HCT116 (cell line): ENCODE measurements around the gene HPCA. TPM values are rescaled to one million over a fixed set of nuclear protein-coding genes. Genes with fewer than 3 reads are reported as not detected.

Experiments
- ATAC-seq: fragments of 200-7000 bp; cut with Tn5 transposase; 2 replicates; pipeline ENCODE4 v1.9.1; 2020; ENCODE audit warnings: mild to moderate bottlenecking, moderate library complexity
- BruUV-seq: library from RNA; stranded (reverse); fragments of 400-500 nt; replicated peaks from 2 replicates; lab custom pipeline; 2021; lab: Mats Ljungman, UMichigan
- CTCF ChIA-PET: fragments of 300-600 bp; sonication (Branson Sonifier 250); formaldehyde crosslinking; loops from one replicate; lab custom pipeline; 2021; ENCODE audit warnings: antibody characterized with exemption; lab: Charles Lee
- POLR2A ChIA-PET: fragments of 300-600, 350-600 bp; sonication (Branson Sonifier 250); formaldehyde crosslinking; loops from one replicate; lab custom pipeline; 2021; ENCODE audit warnings: antibody characterized with exemption; lab: Charles Lee
- RAD21 ChIA-PET, 2 experiments: fragments of 300-600 bp; sonication (Branson Sonifier 250); formaldehyde crosslinking; loops; one replicate each; lab custom pipeline; 2023; ENCODE audit warnings: low total read pairs in 2 of 2; ENCODE audit not compliant: uncharacterized antibody in 2 of 2, unreplicated experiment in 2 of 2, low non-redundant PET in 1 of 2; lab: Charles Lee
- DNase-seq: peaks from one replicate; pipeline ENCODE4 v3.0.0-alpha.2; 2010; ENCODE audit warnings: low read depth, low spot score
- H2AFZ ChIP-seq: fragments of 200-600 bp; shearing (Covaris generic), sonication (generic); 2 replicates; pipeline ENCODE4 v1.6.1; 2017; ENCODE audit warnings: low read depth, mixed run types, mixed read lengths, antibody characterized with exemption, low read length; ENCODE audit not compliant: poor library complexity, severe bottlenecking
- H3K27ac ChIP-seq: 2 replicates; pipeline ENCODE4 v1.5.1; 2012; ENCODE audit warnings: low read depth, low read length
- H3K27me3 ChIP-seq: fragments of 200-600 bp; sonication (generic); 2 replicates; pipeline ENCODE4 v1.6.1; 2016; ENCODE audit warnings: mixed run types, low read length, mixed read lengths; ENCODE audit not compliant: insufficient read depth
- H3K36me3 ChIP-seq, 2 experiments: fragments of 200-500 bp in 1 of 2; fragments of 200-600 bp in 1 of 2; sonication (Bioruptor generic) in 1 of 2; sonication (generic) in 1 of 2; 2 replicates each; pipeline versions ENCODE4 v1.5.1 to v1.6.1; 2014 to 2016; ENCODE audit warnings: low read length in 2 of 2, inconsistent platforms in 1 of 2, mixed read lengths in 1 of 2, mixed run types in 1 of 2; ENCODE audit not compliant: insufficient read depth in 2 of 2, control insufficient read depth in 1 of 2
- H3K4me1 ChIP-seq, 2 experiments: fragments of 200-600 bp in 1 of 2; sonication (generic) in 1 of 2; 2 replicates each; pipeline versions ENCODE4 v1.5.1 to v1.6.1; 2012 to 2017; ENCODE audit warnings: low read length in 2 of 2, inconsistent platforms in 1 of 2, mild to moderate bottlenecking in 1 of 2, mixed read lengths in 1 of 2, mixed run types in 1 of 2, moderate library complexity in 1 of 2; ENCODE audit not compliant: insufficient read depth in 2 of 2, control insufficient read depth in 1 of 2
- H3K4me2 ChIP-seq: fragments of 200-600 bp; sonication (generic); 2 replicates; pipeline ENCODE4 v1.6.1; 2017; ENCODE audit warnings: mixed run types, low read length, mixed read lengths
- H3K4me3 ChIP-seq, 2 experiments: fragments of 200-600 bp in 1 of 2; sonication (generic) in 1 of 2; replicated peaks in 1 of 2; 2 replicates each; pipeline ENCODE4 v1.5.1; 2011 to 2016; ENCODE audit warnings: low read length in 2 of 2, control low read depth in 1 of 2, low read depth in 1 of 2, mild to moderate bottlenecking in 1 of 2, mixed read lengths in 1 of 2, mixed run types in 1 of 2
- H3K79me2 ChIP-seq: fragments of 200-600 bp; sonication (generic); 2 replicates; pipeline ENCODE4 v1.6.1; 2017; ENCODE audit warnings: mild to moderate bottlenecking, mixed run types, low read length, moderate library complexity, mixed read lengths; ENCODE audit not compliant: insufficient read depth
- H3K9ac ChIP-seq: fragments of 200-600 bp; sonication (generic); 2 replicates; pipeline ENCODE4 v1.6.1; 2016; ENCODE audit warnings: low read length, mixed read lengths
- H3K9me2 ChIP-seq: fragments of 200-600 bp; sonication (generic), shearing (Covaris generic); 2 replicates; pipeline ENCODE4 v1.6.1; 2017; ENCODE audit warnings: mixed run types, mild to moderate bottlenecking, moderate library complexity; ENCODE audit not compliant: insufficient read depth
- H3K9me3 ChIP-seq, 2 experiments: fragments of 200-500 bp in 1 of 2; fragments of 200-600 bp in 1 of 2; sonication (Bioruptor generic) in 1 of 2; sonication (generic) in 1 of 2; 2 replicates each; pipeline ENCODE4 v1.6.1; 2014 to 2017; ENCODE audit warnings: low read length in 2 of 2, mixed read lengths in 2 of 2, inconsistent platforms in 1 of 2, low read depth in 1 of 2, mild to moderate bottlenecking in 1 of 2, mixed run types in 1 of 2, moderate library complexity in 1 of 2; ENCODE audit not compliant: control insufficient read depth in 1 of 2, insufficient read depth in 1 of 2
- H4K20me1 ChIP-seq: fragments of 200-600 bp; sonication (generic), shearing (Covaris generic); 2 replicates; pipeline ENCODE4 v1.6.1; 2017; ENCODE audit warnings: mixed run types, mild to moderate bottlenecking, moderate library complexity; ENCODE audit not compliant: insufficient read depth
- CEBPB ChIP-seq: IDR thresholded peaks from 2 replicates; pipeline ENCODE4 v1.6.1; 2012; ENCODE audit warnings: low read depth
- CTCF ChIP-seq, 3 experiments: fragments of 200-600 bp in 1 of 3; sonication (generic) in 1 of 3; IDR thresholded peaks in 2 of 3; conservative IDR thresholded peaks in 1 of 3; 2 replicates each; pipeline ENCODE4 v1.5.1; 2012 to 2017; ENCODE audit warnings: low read depth in 2 of 3, low read length in 2 of 3, antibody characterized with exemption in 1 of 3, borderline replicate concordance in 1 of 3, control low read depth in 1 of 3, mild to moderate bottlenecking in 1 of 3, mixed read lengths in 1 of 3, mixed run types in 1 of 3, moderate library complexity in 1 of 3; ENCODE audit not compliant: insufficient read depth in 1 of 3
- EGR1 ChIP-seq: IDR thresholded peaks from 2 replicates; pipeline ENCODE4 v1.6.1; 2012; ENCODE audit warnings: low read depth
- ELF1 ChIP-seq: IDR thresholded peaks from 2 replicates; pipeline ENCODE4 v1.6.1; 2012; ENCODE audit warnings: low read depth, borderline replicate concordance
- EZH2 ChIP-seq: fragments of 200-600 bp; sonication (generic); IDR thresholded peaks from 2 replicates; pipeline ENCODE4 v1.6.1; 2017; ENCODE audit warnings: antibody characterized with exemption, mixed run types
- EZH2phosphoT487 ChIP-seq: fragments of 200-600 bp; IDR thresholded peaks from 2 replicates; pipeline ENCODE4 v1.6.1; 2018; ENCODE audit warnings: antibody characterized with exemption, borderline replicate concordance
- FOSL1 ChIP-seq: IDR thresholded peaks from 2 replicates; pipeline ENCODE4 v1.6.1; 2012; ENCODE audit warnings: low read depth
- JUND ChIP-seq: IDR thresholded peaks from 2 replicates; pipeline ENCODE4 v1.6.1; 2012
- MAX ChIP-seq: IDR thresholded peaks from 2 replicates; pipeline ENCODE4 v1.6.1; 2012
- POLR2A ChIP-seq: IDR thresholded peaks from 2 replicates; pipeline ENCODE4 v1.7.0; 2011; ENCODE audit warnings: borderline replicate concordance; ENCODE audit not compliant: insufficient read depth, insufficient read length; ENCODE audit errors: extremely low read depth
- POLR2AphosphoS5 ChIP-seq: IDR thresholded peaks from 2 replicates; pipeline ENCODE4 v1.6.1; 2011; ENCODE audit warnings: mild to moderate bottlenecking, low read depth, low read length, moderate library complexity
- RAD21 ChIP-seq: IDR thresholded peaks from 2 replicates; pipeline ENCODE4 v1.6.1; 2012; ENCODE audit warnings: low read depth, mild to moderate bottlenecking
- SIN3A ChIP-seq: IDR thresholded peaks from 2 replicates; pipeline ENCODE4 v1.6.1; 2012; ENCODE audit warnings: low read depth
- SRF ChIP-seq: IDR thresholded peaks from 2 replicates; pipeline ENCODE4 v1.6.1; 2012; ENCODE audit warnings: low read depth
- TCF7L2 ChIP-seq: IDR thresholded peaks from 2 replicates; pipeline ENCODE4 v1.7.0; 2011; ENCODE audit warnings: borderline replicate concordance, inconsistent platforms; ENCODE audit not compliant: insufficient read depth, insufficient read length; ENCODE audit errors: extremely low read depth
- ZFX ChIP-seq: fragments of 450-650 bp; IDR thresholded peaks from 2 replicates; pipeline ENCODE4 v1.6.1; 2017
- ZNF274 ChIP-seq: fragments of 200-500 bp; sonication (Bioruptor generic); IDR thresholded peaks from 2 replicates; pipeline ENCODE4 v1.6.1; 2014; ENCODE audit warnings: mild to moderate bottlenecking, low read depth, low read length, inconsistent platforms
- intact Hi-C: fragments of 100-400 bp; cut with micrococcal nuclease; formaldehyde crosslinking; loops from 2 replicates; pipeline ENCODE4 v1.10.0; 2022
- total RNA-seq: library from RNA; stranded (reverse); gene quantifications from one replicate; pipeline ENCODE4 v1.2.1, GENCODE V29; 2021; ENCODE audit not compliant: unreplicated experiment
- TF ChIP-seq, protein P1 (sequence below): IDR thresholded peaks from 2 replicates; pipeline ENCODE4 v1.6.1; 2012; ENCODE audit warnings: low read depth
- TF ChIP-seq, protein P2 (sequence below): IDR thresholded peaks from 2 replicates; pipeline ENCODE4 v1.6.1; 2012

The HPCA gene
- total RNA-seq, 1 experiment from 2014 or later: 0.15 TPM

DNA sequence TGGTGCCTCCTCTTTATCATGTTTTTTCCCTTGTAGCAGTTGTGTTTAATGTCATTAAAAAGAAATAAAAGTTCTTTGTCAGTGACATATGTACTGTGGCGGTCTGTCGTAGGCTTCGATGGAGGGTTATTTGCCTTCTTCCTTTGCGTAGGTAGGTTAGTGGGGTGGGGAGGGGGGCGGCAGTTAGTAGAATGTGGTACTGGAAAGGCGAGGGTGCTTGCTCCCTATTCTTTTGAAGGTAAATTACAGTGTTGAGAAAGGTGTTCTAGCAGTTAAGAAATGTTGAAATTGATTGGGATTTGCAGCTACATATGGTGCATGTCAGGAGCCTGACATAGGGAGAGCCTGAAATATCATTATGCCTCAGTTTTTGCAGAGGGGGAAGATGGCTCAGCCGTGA is 27.5 kb upstream of the HPCA start:
- Histone ChIP-seq H3K4me3 (no peak overlapping the region), H2AFZ (no peak overlapping the region), H3K9me2 (no peaks in the 10 kb centered on the region), H3K4me2 (no peak overlapping the region), H3K79me2 (no peaks in the 10 kb centered on the region), H4K20me1 (no peaks in the 10 kb centered on the region; the same call in 1 of the 2 replicates), H3K36me3 (peaks cover 14 to 24% of the 10 kb centered on the region in 2 experiments; a peak in 2 of 4 replicates), H3K4me1 (no peaks in the 10 kb centered on the region), H3K27me3 (no peaks in the 10 kb centered on the region), H3K9ac (no peak overlapping the region), H3K27ac (no peak overlapping the region), H3K9me3 (no peaks in the 10 kb centered on the region)
- no TSS peak for BruUV-seq
- ATAC-seq: no peak
- ChIA-PET CTCF (no interaction called here), POLR2A (no interaction called here), RAD21 (no interaction called here)
- TF ChIP-seq POLR2AphosphoS5: no peak
- no peak for TF ChIP-seq ZNF274
- no peak for TF ChIP-seq RAD21
- TF ChIP-seq SRF: no peak
- no peak for TF ChIP-seq ZFX
- TF ChIP-seq EZH2: no peak
- TF ChIP-seq, protein P1, sequence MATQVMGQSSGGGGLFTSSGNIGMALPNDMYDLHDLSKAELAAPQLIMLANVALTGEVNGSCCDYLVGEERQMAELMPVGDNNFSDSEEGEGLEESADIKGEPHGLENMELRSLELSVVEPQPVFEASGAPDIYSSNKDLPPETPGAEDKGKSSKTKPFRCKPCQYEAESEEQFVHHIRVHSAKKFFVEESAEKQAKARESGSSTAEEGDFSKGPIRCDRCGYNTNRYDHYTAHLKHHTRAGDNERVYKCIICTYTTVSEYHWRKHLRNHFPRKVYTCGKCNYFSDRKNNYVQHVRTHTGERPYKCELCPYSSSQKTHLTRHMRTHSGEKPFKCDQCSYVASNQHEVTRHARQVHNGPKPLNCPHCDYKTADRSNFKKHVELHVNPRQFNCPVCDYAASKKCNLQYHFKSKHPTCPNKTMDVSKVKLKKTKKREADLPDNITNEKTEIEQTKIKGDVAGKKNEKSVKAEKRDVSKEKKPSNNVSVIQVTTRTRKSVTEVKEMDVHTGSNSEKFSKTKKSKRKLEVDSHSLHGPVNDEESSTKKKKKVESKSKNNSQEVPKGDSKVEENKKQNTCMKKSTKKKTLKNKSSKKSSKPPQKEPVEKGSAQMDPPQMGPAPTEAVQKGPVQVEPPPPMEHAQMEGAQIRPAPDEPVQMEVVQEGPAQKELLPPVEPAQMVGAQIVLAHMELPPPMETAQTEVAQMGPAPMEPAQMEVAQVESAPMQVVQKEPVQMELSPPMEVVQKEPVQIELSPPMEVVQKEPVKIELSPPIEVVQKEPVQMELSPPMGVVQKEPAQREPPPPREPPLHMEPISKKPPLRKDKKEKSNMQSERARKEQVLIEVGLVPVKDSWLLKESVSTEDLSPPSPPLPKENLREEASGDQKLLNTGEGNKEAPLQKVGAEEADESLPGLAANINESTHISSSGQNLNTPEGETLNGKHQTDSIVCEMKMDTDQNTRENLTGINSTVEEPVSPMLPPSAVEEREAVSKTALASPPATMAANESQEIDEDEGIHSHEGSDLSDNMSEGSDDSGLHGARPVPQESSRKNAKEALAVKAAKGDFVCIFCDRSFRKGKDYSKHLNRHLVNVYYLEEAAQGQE: no peak
- TF ChIP-seq MAX: no peak
- no peak for TF ChIP-seq TCF7L2
- TF ChIP-seq EGR1: no peak
- no peak for TF ChIP-seq JUND
- TF ChIP-seq ELF1: no peak
- TF ChIP-seq FOSL1: no peak
- no peak for TF ChIP-seq CEBPB
- TF ChIP-seq, protein P2, sequence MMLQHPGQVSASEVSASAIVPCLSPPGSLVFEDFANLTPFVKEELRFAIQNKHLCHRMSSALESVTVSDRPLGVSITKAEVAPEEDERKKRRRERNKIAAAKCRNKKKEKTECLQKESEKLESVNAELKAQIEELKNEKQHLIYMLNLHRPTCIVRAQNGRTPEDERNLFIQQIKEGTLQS: no peak
- TF ChIP-seq EZH2phosphoT487: no peak
- TF ChIP-seq POLR2A: no peak
- no peak for TF ChIP-seq SIN3A
- no peak for TF ChIP-seq CTCF (IDR thresholded peaks at IDR 0.05 in 2 of 3, conservative IDR thresholded peaks at IDR 0.05 in 1 of 3; ENCODE audit: borderline replicate concordance in 1 of 3, insufficient read depth in 1 of 3, low read depth in 2 of 3, low read length in 2 of 3)
- intact Hi-C loops: no loop called here
- no peak for DNase-seq
